Nephron progenitor cell (in vitro differentiated cells): ENCODE results near the gene CETP.

Experiments used
- DNase-seq: peaks from one replicate; pipeline ENCODE4 v3.0.0; 2021
- H3K27ac Mint-ChIP-seq: 2 replicates; pipeline ENCODE4 v1.8.0; 2021; ENCODE audit warnings: mild to moderate bottlenecking, moderate library complexity, mixed read lengths
- H3K27me3 Mint-ChIP-seq: 2 replicates; pipeline ENCODE4 v1.8.0; 2021; ENCODE audit warnings: mild to moderate bottlenecking, low read depth, mixed read lengths; ENCODE audit not compliant: poor library complexity
- H3K36me3 Mint-ChIP-seq: 2 replicates; pipeline ENCODE4 v1.8.0; 2021; ENCODE audit warnings: low read depth, mixed read lengths
- H3K4me1 Mint-ChIP-seq: 2 replicates; pipeline ENCODE4 v1.8.0; 2021; ENCODE audit warnings: mixed read lengths
- H3K4me3 Mint-ChIP-seq: 2 replicates; pipeline ENCODE4 v1.8.0; 2021; ENCODE audit warnings: mild to moderate bottlenecking, moderate library complexity, mixed read lengths
- H3K9me3 Mint-ChIP-seq: 2 replicates; pipeline ENCODE4 v1.8.0; 2021; ENCODE audit warnings: mild to moderate bottlenecking, moderate library complexity, mixed read lengths
- TF ChIP-seq, protein P1 (sequence below): fragments of 200-600 bp; sonication (generic); IDR thresholded peaks from 2 replicates; pipeline ENCODE4 v1.5.0; 2021; ENCODE audit warnings: antibody characterized with exemption

CETP gene

DNA sequence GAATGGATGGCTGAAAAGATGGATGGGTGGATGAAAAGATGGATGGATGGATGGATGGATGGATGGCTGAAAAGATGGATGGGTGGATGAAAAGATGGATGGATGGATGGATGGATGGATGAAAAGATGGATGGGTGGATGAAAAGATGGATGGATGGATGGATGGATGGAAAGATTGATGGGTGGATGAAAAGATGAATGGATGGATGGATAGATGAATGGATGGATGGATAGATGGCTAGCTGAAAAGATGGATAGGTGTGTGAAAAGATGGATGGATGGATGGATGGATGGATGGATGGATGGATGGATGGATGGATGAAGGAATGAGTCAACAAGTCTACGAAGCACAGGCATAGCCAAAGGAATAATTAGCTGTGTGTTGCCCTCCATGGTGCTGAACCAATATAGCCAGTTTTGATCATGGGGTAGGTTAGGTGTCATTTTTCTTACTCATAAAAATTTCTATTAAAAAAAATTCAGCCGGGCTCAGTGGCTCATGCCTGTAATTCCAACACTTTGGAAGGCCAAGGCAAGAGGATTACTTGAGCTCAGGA lies 68.7 kb downstream of the CETP start:
- Mint-ChIP-seq H3K9me3 (no peaks in the 10 kb centered on the region), H3K4me3 (peak overlapping the region; percentile 13), H3K27ac (peak overlapping the region; percentile 17), H3K4me1 (no peaks in the 10 kb centered on the region), H3K36me3 (no peaks in the 10 kb centered on the region), H3K27me3 (peaks cover 25% of the 10 kb centered on the region)
- no peak for DNase-seq
- TF ChIP-seq, protein P1, sequence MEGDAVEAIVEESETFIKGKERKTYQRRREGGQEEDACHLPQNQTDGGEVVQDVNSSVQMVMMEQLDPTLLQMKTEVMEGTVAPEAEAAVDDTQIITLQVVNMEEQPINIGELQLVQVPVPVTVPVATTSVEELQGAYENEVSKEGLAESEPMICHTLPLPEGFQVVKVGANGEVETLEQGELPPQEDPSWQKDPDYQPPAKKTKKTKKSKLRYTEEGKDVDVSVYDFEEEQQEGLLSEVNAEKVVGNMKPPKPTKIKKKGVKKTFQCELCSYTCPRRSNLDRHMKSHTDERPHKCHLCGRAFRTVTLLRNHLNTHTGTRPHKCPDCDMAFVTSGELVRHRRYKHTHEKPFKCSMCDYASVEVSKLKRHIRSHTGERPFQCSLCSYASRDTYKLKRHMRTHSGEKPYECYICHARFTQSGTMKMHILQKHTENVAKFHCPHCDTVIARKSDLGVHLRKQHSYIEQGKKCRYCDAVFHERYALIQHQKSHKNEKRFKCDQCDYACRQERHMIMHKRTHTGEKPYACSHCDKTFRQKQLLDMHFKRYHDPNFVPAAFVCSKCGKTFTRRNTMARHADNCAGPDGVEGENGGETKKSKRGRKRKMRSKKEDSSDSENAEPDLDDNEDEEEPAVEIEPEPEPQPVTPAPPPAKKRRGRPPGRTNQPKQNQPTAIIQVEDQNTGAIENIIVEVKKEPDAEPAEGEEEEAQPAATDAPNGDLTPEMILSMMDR, result no peak

DNA sequence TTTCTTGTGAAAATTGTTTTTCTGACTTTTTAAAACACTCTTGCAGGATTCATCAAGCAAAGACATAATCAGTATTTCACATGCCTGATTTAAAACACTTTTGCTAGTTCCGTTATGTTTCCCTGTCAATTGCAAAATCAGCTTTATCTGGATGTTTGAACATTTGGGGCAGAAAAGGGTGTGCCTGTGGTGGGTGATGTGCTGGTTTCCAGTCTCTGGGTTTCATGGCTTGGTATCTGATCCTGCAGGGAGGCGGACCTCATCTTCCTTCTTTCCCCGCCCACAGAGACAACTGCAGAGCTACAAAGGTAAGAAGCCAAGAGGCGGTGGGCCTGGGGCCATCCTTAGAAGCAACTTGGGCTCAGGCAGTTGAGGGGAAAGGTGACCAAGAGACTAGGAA lies 69.4 kb downstream of the CETP start:
- Mint-ChIP-seq H3K4me3 (no peak overlapping the region), H3K9me3 (no peaks in the 10 kb centered on the region), H3K27ac (no peak overlapping the region), H3K36me3 (no peaks in the 10 kb centered on the region), H3K27me3 (peaks cover 25% of the 10 kb centered on the region), H3K4me1 (no peaks in the 10 kb centered on the region)
- no peak for DNase-seq
- TF ChIP-seq, protein P1, result no peak

DNA sequence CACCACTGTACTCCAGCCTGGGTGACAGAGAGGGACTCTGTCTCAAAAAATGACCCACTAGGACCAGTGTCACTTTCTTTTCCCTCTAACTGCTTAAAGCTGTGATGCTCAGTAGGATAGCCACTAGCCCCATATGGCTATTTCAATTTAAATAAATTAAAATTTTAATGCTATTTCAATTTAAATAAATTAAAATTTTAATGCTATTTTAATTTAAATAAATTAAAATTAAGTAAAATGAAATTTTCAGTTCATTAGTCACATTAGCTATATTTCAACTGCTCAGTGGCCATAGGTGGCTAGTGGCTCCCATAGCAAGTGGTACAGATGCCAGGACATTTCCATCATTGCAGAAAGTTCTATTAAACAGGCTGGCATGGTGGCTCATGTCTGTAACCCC lies 70.6 kb downstream of the CETP start:
- TF ChIP-seq, protein P1, result no peak
- H3K27me3 Mint-ChIP-seq, result peaks cover 25% of the 10 kb centered on the region
- peaks cover 1% of the 10 kb centered on the region for H3K4me1 Mint-ChIP-seq
- H3K27ac Mint-ChIP-seq, result no peak overlapping the region
- no peak overlapping the region for H3K4me3 Mint-ChIP-seq
- H3K9me3 Mint-ChIP-seq, result no peaks in the 10 kb centered on the region
- no peak for DNase-seq
- H3K36me3 Mint-ChIP-seq, result no peaks in the 10 kb centered on the region

DNA sequence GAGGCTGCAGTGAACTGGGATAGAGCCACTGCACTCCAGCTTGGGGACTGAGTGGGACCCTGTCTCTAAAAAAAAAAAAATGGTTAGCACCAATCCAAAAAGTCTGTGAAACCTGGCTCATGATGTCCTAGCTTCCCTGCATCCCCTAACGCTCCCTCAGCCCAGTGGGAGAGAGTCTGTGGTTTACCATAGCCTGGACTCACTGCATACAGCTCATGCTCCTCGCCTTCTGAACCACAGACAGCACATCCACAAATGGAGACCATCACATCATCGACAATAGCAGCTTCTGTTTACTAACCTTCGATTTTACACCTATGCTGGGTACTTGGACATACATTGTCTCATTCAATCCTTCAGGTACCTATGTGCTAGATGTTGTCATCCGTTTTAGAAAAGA lies 71.2 kb downstream of the CETP start:
- no peak overlapping the region for H3K4me3 Mint-ChIP-seq
- H3K27me3 Mint-ChIP-seq, result peaks cover 25% of the 10 kb centered on the region
- H3K4me1 Mint-ChIP-seq, result peaks cover 5% of the 10 kb centered on the region
- no peak for DNase-seq
- TF ChIP-seq, protein P1, result no peak
- H3K9me3 Mint-ChIP-seq, result no peaks in the 10 kb centered on the region
- no peak overlapping the region for H3K27ac Mint-ChIP-seq
- H3K36me3 Mint-ChIP-seq, result no peaks in the 10 kb centered on the region
